C1 segment of cervical spinal cord (tissue), 14 donors: ENCODE measurements around the gene SGSH.

Source experiments
- DNase-seq, 14 donors: peaks; one replicate each; lab custom pipeline; 2025; lab: John Stamatoyannopoulos, UW

The SGSH gene

DNA sequence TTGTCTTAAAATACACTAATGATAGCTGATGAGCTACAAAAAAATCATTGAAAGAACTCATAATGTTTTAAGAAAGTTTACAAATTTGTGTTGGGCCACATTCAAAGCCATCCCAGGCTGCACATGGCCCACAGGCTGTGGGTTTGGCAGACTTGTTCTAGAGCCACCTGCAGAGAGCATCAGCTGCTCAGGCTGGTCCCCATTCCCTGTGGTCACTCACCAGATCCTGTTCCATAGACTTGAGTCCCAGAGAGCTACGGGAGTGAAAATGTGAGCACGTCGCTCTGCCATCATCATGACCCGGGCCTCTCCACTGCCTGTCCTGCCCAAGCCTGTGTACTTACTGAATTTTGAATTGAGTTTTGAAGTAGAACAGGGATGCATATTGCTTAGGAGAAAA is 7.0 kb upstream of the SGSH start:
- DNase-seq: peak in 1 of 14 donors; percentile 12

DNA sequence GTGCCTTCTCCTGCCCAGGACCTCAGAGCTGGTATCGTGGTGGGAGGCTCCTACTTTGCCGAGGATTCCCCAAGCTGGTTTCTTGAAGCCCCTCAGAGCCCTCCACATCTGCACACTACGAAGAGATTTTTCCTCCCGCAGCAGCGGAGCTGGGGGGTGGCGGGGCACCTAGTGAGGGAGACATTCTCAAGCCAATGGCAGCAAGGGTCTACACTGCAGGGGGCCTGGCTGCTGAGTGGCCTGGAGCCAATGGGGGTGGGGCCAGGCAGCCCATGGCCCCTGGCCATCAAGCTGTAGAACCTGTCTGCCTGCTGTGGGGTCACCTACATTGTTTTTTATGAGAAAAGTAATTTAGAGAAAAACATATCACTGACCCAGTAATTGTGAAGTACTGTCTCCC is 5.1 kb upstream of the SGSH start:
- no peak for DNase-seq

DNA sequence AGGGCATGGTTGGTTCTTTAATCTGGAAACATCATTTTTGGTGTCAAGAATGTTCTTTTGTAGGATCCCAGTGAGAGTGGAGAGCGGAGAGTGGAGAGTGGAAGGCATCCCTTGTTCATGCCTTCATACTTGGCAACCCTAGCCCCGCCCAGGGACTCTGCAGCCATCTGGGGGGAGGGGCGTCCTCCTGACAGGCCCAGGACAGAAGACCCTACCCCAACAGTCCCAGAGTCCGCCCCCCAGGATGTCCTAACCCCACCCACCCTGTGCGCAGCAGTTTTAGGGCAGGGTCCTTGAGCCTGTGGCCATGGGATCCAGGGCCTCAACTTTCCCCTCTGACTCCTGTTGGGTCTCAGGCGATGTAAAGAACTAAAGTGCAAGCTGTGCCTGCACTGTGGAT is 4.5 kb upstream of the SGSH start:
- no peak for DNase-seq

DNA sequence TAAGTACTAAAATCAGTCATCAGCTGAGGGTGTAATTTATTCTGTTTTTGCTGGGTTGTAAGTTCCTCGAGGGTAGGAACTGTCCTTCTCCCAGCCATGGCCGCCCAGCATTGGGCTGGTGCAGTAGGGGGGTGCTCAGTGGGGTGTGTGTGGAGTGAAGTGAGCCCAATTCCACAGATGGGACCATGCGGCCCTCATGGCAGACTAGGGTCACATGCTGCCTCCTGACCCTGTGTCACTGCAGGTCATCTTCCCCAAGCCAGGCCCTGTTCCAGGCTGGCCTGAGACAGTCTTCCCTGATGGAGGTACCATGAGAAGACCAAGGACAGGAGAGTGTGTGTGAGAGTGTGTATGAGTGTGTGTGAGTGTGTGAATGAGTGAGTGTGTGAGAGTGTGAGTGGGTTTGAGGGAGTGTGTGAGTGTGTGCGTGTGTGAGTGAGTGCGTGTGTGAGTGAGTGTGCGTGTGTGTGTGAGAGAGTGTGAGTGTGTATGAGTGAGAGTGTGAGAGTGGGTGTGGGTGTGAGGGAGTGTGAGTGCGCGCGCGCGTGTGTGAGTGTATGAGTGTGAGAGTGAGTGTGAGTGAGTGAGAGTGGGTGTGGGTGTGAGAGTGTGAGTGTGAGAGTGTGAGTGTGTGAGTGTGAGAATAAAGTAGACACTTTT is 3.8 kb upstream of the SGSH start:
- DNase-seq: no peak

DNA sequence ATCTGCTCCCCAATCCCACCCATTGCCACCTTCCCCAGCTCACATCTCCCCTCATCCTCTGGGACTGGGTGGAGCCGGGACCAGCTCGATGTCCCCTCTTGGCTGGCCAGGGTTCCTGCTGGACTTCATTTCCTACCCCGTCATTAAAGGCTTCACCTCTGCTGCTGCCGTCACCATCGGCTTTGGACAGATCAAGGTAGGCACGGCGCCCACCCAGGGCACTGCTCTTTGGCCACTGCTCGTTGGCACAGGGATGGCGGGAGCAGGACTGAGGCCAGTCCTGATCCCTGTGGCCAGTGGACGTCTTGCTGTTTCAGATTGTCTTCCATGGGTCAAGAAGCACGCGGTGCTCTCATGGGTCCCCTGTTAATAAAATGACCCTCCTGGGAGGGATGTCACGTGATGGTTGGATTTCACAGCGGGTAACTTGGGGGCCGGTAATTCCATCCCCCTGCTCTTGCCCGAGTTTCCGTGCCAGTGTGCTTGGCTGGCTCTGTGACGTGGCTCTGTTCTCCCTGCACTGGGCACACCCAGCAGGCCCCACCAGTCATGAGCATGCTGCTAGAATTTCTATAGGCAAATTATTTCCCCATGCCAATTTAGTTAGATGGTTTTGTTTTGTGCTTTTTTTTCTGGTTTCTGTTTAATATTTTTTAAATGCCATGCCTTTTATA is 3.1 kb upstream of the SGSH start:
- DNase-seq: no peak

DNA sequence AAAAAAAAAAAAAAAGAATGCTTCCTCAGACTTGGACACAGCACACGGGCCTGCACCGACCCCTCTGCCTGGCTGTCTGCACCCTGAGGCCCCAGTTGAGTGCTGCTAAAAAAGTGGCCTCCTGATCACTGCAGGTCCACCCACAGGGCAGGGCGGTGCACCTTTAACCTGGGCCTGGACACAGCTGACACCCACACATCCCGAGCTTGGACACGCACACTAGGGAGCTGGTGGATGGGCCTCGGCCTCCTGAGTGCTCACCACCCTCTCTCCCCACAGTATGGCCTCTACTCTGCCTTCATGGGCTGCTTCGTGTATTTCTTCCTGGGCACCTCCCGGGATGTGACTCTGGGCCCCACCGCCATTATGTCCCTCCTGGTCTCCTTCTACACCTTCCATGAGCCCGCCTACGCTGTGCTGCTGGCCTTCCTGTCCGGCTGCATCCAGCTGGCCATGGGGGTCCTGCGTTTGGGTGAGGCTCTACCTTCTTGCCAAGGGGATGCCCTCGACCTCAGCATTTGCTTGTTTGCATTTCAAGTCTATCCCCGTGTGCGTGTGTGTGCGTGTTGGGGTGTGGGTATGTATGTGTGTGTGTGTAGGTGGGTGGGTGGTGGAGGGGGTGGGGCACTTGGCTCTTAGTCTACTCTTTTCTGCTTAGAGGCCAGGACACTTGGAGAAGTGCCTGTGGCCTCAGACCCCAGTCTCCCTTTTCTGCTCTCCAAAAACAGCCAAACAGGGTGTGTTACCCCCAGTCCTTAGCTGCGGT is 2.4 kb upstream of the SGSH start:
- no peak for DNase-seq

DNA sequence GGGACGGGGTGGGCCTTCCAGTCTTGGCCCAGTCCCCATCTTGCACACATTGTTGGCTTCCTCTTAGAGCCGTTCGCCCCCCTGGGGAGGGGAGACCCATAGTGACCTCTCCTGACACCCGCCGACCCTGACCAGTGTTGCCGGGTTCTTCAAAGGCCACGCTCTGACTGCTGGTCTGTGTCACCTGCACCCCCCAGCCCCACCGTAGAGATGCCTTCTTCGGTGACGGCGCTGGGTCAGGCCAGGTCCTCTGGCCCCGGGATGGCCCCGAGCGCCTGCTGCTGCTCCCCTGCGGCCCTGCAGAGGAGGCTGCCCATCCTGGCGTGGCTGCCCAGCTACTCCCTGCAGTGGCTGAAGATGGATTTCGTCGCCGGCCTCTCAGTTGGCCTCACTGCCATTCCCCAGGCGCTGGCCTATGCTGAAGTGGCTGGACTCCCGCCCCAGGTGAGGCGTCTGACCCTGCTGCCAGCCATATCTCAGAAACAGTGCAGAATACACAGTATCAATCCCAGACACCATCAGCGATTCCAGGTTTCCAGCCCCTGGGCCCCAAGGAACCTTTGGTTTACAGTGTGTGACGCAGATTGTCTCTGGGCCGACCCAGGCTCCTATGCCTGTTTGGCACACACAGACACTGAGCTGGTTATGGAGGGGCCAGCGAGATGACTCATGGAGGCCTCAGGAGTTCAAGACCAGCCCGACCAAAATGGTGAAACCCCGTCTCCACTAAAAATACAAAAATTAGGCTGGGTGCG is 1.4 kb upstream of the SGSH start:
- DNase-seq: no peak

DNA sequence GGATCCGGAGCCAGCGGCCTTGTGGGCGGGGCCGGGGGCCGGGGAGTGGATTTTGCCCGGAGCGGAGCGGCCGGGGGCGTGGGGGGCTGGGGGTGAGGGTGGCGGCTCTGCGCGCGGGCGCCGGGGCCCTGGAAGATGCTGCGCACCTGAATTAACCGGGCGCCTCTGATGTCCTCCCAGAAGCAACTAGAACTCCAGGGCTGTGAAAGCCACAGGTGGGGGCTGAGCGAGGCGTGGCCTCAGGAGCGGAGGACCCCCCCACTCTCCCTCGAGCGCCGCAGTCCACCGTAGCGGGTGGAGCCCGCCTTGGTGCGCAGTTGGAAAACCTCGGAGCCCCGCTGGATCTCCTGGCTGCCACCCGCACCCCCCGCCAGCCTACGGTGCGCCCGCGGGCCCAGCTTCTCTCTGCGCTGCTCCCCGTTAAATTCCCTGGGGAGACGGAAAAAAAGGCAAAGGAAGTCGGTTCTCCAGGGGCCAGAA is 643 bp upstream of the SGSH start:
- peak in 3 of 14 donors; percentile 17 to 38 (median 22) for DNase-seq

DNA sequence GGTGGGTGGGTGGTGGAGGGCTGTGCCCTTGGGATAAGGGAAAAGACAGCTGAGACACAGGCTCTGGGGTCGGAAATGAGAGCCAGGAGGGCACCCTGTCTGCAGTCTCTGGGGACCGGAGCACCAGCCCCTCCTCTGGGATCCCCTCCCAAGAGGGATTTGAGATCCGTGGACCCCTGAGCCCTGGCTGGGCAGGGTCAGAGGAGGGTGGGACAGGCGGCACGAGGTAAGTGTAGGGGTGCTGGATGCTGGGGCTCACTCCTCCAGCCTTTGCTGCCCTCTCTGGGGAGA is 425 bp downstream of the SGSH start:
- no peak for DNase-seq

DNA sequence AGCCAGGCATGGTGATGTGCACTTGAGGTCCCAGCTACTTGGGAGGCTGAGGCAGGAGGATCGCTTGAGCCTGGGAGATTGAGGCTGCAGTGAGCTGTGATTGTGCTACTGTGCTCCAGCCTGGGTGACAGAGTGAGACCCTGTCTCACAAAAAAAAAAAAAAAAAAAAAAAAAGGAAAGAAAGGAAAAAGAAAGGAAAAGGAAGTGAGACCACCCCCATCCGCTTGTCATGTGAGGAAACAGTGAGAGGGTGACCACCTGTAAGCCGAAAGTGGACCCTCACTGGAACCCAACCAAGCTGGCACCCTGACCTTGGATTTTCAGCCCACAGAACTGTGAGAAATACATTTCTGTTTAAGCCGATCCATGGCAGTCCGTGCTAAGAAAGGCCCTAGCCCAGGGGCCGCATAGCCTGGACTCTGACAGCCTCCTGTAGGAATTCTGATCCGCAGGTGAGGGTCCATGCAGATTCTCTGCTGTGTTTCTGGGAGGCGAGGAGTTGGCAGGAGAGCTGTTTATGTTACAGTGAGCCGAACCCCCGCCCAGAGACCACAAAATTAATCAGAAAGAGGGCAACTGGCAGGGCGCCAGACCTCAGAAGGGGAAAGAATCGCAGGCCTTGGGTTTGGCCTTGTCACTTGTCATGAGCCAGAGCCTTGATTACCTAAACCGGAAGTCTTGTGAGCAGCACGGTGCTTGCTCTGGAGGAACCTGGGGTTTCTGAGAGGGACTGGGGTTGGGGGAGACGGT is 945 bp downstream of the SGSH start:
- DNase-seq: peak in 9 of 14 donors; percentile 6 to 53 (median 28)

DNA sequence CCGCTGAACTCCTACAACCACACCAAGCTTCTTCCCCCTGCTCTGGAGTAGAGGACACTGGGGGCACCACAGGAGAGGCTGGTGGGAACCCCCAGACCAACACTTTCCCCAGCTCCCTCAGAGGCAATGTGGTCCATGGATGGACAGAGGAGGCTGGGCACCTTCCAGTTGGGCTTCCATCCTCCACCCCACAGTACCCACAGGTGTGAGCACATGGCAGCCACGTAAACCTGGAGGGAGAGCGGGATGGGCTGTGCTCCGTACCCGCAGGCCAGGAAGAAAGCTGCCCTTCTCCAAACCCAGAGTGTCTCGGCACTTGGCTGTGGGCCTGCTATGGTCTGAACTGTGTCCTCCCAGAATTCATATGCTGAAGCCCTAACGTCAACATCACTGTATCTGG is 1.7 kb downstream of the SGSH start:
- no peak for DNase-seq

DNA sequence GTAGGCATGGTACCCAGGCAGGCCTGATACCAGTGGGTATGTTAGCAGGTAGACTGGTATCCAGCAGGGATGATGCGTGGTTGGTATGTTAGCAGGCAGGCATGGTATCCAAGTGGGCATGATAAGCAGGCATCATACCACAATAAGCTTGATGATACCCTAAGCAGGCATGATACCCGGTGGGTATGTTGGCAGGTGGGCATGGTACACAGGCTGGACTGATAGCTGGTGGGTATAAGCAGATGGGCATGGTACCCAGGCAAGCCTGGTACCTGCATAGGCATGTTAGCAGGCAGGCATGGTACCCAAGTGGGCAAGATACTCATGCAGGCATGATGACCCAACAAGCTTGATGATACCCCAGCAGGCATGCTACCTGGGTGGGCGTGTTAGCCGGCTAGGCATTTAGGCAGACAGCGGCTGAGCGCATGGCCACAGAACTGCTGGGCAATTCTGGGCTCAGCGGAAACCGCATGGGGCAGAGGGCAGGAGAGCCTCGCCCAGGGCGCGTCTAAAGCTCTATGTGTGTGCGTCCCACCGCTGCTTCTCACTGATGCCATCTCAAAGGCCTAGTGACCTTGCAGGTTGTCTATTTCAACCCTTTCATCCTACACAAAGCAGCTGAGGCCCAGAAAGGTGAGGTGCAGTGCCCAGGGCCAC is 2.3 kb downstream of the SGSH start:
- no peak for DNase-seq

DNA sequence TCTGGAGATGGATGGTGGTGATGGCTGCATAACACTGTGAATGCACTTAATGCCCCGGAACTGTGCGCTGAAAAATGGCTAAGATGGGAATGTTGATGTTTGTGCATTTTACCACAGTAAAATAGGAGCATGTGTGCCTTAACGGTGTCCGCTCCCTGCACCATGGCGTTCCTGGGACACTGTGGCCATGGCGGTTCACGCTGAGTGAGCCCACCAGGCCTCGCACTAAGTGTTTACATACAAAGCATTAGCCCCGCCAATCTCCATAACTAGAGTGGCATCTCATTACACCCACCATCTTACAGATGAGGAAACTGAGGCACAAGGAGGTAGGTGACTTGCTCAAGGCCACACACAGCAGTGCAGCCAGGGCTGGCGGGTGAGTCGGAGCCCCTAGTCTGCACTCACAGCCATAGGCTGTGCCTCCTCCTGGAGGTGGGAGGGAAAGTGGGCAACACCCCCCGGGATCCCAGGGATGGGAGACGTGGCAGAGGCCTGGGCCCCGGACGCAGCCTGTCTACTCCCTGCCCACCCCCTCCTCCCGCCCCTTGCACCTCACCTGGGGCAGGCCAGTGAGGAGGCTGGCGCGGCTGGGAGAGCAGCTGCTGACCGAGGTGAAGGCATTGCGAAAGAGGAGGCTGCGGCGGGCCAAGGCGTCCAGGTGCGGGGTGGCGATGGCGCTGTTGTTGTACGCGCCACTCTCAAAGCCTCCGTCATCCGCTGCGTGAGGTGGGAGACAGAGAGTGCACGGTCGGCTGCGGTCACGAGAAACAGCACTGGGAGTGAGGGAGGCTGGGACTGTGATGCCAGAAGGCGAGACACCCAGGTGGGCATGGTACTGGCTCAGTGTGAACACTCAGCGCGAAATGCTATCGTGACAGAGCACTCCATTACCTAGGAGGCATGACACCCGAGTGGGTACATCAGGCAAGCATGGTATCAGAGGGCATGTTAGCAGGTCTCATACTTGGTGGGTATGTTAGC is 3.4 kb downstream of the SGSH start:
- DNase-seq: no peak

DNA sequence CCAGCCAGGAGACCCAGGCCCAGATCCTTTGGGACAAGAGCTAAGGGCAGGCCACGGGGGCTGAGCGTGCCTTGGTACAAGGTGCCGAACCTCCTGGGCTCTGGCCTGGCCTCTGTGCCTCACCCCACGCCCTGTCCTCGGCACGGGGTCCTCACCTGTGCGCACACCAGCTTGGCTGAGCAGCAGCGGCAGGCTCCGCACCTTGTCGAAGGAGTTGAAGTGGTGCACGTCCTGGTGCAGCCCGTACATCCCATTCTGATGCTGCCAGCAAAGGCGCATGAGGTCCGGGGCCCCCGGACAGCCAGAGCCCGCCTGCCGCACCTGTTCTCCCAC is 5.3 kb downstream of the SGSH start:
- DNase-seq: no peak

DNA sequence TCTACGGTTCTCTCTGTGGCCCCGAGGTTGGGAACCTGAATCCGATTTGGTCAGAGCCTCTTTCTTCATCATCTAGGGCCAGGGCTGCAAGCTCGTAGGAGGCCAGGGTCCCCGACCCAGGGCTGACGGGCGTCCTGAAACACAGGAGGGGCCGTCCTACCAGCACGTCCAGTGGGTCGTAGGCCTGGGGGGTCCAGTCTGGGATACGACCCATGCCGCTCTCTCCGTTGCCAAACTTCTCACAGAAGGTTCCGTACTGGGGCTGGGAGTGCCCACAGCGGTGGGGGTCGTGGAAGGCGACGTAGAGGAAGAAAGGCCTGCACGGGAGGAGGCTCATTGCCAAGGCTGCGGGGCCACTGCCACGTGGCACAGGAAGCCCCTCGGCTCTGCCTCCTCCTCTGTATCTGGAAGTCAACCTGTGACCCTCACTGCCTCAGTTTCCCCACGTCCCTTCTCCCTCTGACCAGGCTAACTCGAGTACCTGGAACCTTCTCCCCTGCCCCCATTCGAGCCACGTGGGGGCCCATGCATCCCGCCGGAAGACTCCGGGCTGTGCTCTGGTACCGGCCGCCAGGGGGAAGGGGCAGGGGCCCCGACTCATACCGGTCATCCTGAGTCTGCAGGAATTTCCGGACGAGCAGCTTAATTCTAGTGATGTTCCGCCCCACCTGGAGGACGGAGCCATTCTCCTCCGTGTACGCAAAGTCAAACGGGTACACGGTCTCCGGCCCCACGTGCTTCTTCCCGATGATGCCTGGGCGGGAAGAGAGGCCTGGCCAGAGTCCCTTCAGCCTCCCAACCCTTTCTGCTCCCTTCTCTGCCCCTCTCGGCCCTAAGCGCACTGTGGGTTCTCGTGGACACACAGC is 5.9 kb downstream of the SGSH start:
- no peak for DNase-seq

DNA sequence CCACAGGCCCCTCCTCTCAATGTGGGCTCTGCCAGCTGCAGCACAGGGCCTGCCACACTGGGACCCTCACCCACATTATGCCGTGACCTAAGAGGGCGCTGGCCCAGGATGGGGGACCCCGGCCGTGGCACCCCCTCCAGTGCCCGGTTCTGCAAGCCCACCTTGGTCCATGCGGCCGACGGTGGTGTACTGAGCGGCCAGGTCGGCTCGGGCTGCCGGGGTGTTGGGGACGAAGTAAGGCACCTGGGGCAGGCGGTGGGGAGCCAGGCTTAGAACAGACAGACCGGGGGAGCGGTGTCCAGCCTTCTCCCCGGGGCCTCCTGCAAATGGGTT is 6.5 kb downstream of the SGSH start:
- DNase-seq: no peak

DNA sequence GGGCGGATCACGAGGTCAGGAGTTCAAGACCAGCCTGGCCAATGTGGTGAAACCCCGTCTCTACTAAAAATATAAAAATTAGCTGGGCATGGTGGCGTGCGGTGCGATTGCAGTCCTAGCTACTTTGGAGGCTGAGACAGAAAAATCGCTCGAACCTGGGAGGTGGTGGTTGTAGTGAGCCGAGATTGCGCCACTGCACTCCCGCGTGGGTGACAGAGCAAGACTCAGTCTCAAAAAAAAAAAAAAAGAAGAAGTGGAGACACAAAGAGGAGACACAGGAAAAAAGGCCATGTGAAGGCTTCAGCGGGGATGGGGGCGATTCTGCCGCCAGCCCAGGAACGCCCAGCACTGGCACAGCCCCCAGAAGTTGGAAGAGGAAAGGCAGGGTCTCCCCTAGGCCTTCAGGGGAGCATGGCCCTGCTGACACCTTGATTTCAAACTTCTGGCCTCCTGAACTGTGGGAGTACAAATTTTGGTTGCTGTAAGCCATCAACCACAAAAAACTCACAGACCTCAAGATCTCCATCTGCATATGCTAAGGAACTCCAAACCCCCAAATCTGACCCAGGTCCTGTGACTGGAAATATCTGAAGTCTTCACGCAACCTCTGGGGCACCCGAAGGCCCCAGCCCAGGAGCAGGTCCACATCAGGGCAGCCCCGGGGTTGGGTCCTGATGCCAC is 7.0 kb downstream of the SGSH start:
- DNase-seq: no peak

DNA sequence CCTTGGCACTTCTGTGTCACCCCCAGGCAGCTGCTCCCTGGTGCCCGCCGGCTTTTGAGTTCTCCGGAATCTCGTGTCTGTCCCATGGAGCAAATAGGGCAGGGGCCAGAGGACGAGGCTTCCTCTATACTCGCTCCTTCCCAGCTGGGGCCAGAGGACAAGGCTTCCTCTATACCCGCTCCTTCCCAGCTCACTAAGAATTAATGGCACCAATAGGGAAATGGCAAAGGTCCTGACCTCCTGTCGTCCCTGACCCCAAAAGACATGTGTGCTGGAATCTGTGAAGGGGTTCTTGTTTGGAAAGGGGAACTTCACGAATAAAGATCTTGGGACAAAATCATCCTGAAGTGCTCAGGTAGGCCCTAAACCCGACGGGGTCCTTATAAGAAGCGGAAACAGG is 7.6 kb downstream of the SGSH start:
- no peak for DNase-seq
